Naive thymus-derived CD8-positive, alpha-beta T cell (primary cell): ENCODE measurements around the gene JAM3. TPM values are rescaled to one million over a fixed set of nuclear protein-coding genes. Genes with fewer than 3 reads are reported as not detected.
"Not testable (repeated sequence)": the region's sequence is repeated elsewhere in the genome, so short reads cannot be mapped to it uniquely, and the experiment has no call there.

Source experiments
- ATAC-seq, 2 donors: fragments of 150-1000 bp; cut with Tn5 transposase in 1 of 2; sonication (Bioruptor Pico), chemical (Tn5 transposase) in 1 of 2; 1 replicate in 1 of 2; 2 replicates in 1 of 2; pipeline ENCODE4 v1.10.0; 2021; ENCODE audit warnings: mild to moderate bottlenecking in 2 of 2, moderate library complexity in 2 of 2
- POLR2A ChIA-PET: fragments of 350-600 bp; sonication (Branson Sonifier 250); formaldehyde crosslinking; loops from one replicate; lab custom pipeline; 2021; ENCODE audit warnings: antibody characterized with exemption; lab: Charles Lee
- DNase-seq, 10 donors: peaks; one replicate each; pipeline versions ENCODE4 v3.0.0 to v3.0.0-alpha.2; 2020 to 2022
- H3K27ac Mint-ChIP-seq, 10 donors: one replicate each; pipeline ENCODE4 v1.8.0; 2020 to 2022; ENCODE audit warnings: mild to moderate bottlenecking in 10 of 10, mixed read lengths in 10 of 10, moderate library complexity in 4 of 10, inconsistent platforms in 1 of 10
- H3K27me3 Mint-ChIP-seq, 5 donors: one replicate each; pipeline ENCODE4 v1.8.0; 2021 to 2022; ENCODE audit warnings: mixed read lengths in 5 of 5
- H3K36me3 Mint-ChIP-seq, 3 donors: one replicate each; pipeline ENCODE4 v1.8.0; 2020 to 2022; ENCODE audit warnings: mixed read lengths in 3 of 3, mild to moderate bottlenecking in 2 of 3, inconsistent platforms in 1 of 3
- H3K4me1 Mint-ChIP-seq, 4 donors: one replicate each; pipeline ENCODE4 v1.8.0; 2021 to 2022; ENCODE audit warnings: mixed read lengths in 4 of 4
- H3K4me3 Mint-ChIP-seq, 10 donors: one replicate each; pipeline ENCODE4 v1.8.0; 2020 to 2022; ENCODE audit warnings: mild to moderate bottlenecking in 10 of 10, mixed read lengths in 10 of 10, moderate library complexity in 6 of 10, inconsistent platforms in 1 of 10
- H3K9me3 Mint-ChIP-seq, 9 donors: one replicate each; pipeline ENCODE4 v1.8.0; 2020 to 2022; ENCODE audit warnings: mixed read lengths in 9 of 9, mild to moderate bottlenecking in 3 of 9, inconsistent platforms in 1 of 9, moderate library complexity in 1 of 9
- polyA plus RNA-seq, 3 donors: library from polyadenylated mRNA; unstranded; fragments of 300-500 nt; fragmentation: Illumina TruSeq; gene quantifications; one replicate each; pipeline ENCODE4 v1.2.3, GENCODE V29; 2021
- total RNA-seq, 8 experiments: library from RNA in 2 of 8; stranded (reverse) in 2 of 8; gene quantifications; one replicate each; pipeline ENCODE4 v1.2.3 and lab custom pipeline; 2021 to 2026

Gene JAM3
- total and polyA plus RNA-seq, 5 experiments from 2014 or later, result 4.2 to 9.1 (median 6.5) TPM

DNA sequence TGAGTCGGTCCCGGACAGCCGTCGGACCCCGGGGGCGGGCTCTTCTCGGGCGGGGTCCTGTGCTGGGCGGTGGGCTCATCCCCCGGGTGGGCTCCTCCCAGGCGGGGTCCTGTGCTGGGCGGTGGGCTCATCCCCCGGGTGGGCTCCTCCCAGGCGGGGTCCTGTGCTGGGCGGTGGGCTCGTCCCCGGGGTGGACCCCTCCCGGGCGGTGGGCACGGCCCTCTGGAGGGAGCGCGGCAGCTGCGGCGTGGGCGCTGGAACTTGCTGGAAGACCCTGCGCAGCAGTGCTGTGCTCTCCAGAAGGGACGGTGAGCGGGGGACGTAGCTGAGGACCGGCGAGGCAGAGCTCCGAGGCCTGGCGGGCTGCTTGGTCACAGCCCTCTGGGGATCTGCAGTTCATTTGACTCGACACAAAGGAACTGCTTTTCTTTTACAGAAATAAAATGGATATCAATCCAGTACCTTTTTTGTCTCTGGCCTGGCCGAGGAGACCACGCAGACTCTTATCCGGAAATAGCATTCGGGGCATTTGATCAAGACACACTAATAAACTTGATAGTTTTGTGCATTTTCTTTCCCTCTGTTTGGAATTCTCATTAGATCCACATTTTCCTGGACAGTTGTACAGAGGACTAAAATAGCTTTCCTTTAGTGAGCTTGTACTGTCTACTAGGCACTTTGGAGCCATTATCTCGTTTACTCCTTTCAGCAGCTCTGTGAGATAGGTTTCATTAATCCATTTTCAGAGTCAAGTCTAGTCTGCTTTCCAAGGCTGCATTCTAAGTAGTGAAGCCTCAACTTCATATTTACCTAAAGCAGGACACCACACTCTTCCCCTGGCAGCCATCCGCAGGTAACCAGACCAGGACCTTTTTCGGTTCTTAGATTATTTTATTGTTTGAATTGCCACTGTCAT lies 812 bp downstream of the JAM3 start:
- Mint-ChIP-seq H3K27ac (peak overlapping the region in 9 of 10 donors; percentile 53 to 95 (median 81)), H3K36me3 (no peaks in the 10 kb centered on the region), H3K4me3 (peak overlapping the region; percentile 55 to 83 (median 64)), H3K9me3 (no peaks in the 10 kb centered on the region), H3K4me1 (peaks cover 8 to 16% (median 12%) of the 10 kb centered on the region in 4 donors), H3K27me3 (peaks cover 0 to 10% (median 0%) of the 10 kb centered on the region in 5 donors)
- ATAC-seq, result peak in 1 of 2 donors; percentile 7
- peak in 4 of 10 donors; percentile 10 to 22 (median 15) for DNase-seq
- POLR2A ChIA-PET, result interaction anchor here (0.9 to 2.5 kb wide), 4 partner anchors 11 to 141 kb away, joined by 3 to 9 read pairs (median 4); no protein-coding TSS in a partner anchor

DNA sequence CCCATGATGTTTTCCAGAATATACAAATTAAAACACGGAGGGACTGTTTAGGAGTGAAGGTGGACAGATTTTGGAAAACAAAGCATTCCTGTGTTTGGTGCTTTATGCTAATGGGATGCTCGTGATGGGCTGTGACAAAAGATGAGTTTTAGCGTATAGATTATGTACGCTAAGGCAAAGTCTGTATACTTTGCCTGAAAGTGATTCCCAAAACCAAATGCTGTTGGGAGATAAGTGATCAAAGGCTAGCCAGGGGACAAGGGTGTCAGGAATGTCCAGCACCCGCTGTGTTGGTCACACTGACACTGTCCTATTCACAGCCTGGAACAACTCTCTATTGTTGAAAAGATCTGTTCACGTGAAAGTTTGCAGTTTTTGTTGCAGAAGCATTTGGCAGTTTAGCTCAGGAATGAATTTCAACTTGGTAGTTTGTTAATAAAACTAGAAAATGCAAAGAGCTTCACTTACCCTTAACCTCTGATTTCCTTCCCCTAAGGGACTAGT lies 1.5 kb downstream of the JAM3 start:
- POLR2A ChIA-PET, result interaction anchor here (0.5 to 2.5 kb wide), 3 partner anchors 33 to 142 kb away, joined by 3 to 9 read pairs (median 3); no protein-coding TSS in a partner anchor
- Mint-ChIP-seq H3K27ac (peak overlapping the region in 8 of 10 donors; percentile 53 to 90 (median 67)), H3K9me3 (no peaks in the 10 kb centered on the region), H3K4me3 (peak overlapping the region in 7 of 10 donors; percentile 39 to 83 (median 72)), H3K4me1 (peaks cover 8 to 16% (median 12%) of the 10 kb centered on the region in 4 donors), H3K27me3 (peaks cover 0 to 9% (median 0%) of the 10 kb centered on the region in 5 donors), H3K36me3 (no peaks in the 10 kb centered on the region)
- ATAC-seq (no peak), DNase-seq (no peak)

DNA sequence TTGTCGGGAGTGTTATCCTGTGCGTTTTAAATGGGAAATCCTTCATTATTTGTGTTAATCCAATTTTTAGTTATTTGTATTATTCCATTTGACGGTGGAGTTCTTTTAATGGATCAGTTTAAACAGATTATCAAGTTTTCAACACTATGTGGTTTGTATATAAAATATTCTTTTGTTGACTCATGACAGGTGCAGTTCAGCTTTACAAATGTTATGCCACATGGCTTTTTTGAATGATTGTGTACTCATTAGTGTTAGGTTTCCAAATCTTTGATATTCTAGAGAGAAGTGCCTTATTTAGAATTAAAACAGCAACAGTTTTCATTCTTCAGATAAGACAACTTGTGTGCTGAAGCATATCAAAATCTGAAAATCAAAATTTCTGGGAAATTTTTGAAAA lies 2.4 kb downstream of the JAM3 start:
- ATAC-seq (no peak), DNase-seq (no peak)
- H3K27me3 Mint-ChIP-seq, result peaks cover 0 to 8% (median 0%) of the 10 kb centered on the region in 5 donors
- H3K4me1 Mint-ChIP-seq, result peaks cover 8 to 16% (median 12%) of the 10 kb centered on the region in 4 donors
- H3K4me3 Mint-ChIP-seq, result no peak overlapping the region
- H3K36me3 Mint-ChIP-seq, result no peaks in the 10 kb centered on the region
- no peaks in the 10 kb centered on the region for H3K9me3 Mint-ChIP-seq
- POLR2A ChIA-PET, result no interaction called here
- no peak overlapping the region for H3K27ac Mint-ChIP-seq

DNA sequence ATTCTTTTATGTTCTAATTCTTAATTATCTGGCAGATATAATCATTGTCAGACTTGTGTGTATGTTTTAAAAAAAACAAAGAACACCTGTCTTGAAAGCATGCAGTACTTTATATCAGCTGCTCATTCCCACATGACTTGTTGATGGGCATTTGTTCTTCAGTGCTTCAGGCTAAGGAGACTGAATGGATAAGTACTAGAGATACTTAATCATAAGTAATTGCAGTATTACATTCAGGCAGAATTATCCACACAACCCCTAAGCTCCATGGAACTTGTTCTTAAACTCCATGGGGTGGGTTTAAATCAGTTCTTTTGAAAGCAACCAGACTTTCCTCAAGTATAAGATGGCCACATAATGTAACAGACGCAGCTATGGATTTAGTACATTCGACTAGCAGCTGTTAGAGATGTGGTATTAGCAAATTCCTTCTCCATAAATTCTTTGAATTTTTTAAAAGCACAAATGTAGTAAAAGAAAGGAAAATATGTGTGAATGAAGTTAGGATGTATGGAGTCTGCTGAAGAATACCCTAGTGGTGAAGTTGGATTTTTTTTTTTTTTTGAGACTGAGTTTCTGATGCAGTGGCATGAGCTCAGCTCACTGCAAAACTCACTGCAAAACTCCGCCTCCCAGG lies 3.0 kb downstream of the JAM3 start:
- H3K9me3 Mint-ChIP-seq, result no peaks in the 10 kb centered on the region
- peaks cover 0 to 6% (median 0%) of the 10 kb centered on the region in 5 donors for H3K27me3 Mint-ChIP-seq
- ATAC-seq (no peak), DNase-seq (no peak)
- no peak overlapping the region for H3K4me3 Mint-ChIP-seq
- no peaks in the 10 kb centered on the region for H3K36me3 Mint-ChIP-seq
- H3K27ac Mint-ChIP-seq, result peak overlapping the region in 1 of 10 donors; percentile 13
- POLR2A ChIA-PET, result interaction anchor here (0.8 kb wide), 1 partner anchor 18 kb away, joined by 3 read pairs; no protein-coding TSS in a partner anchor
- H3K4me1 Mint-ChIP-seq, result peaks cover 8 to 16% (median 12%) of the 10 kb centered on the region in 4 donors

DNA sequence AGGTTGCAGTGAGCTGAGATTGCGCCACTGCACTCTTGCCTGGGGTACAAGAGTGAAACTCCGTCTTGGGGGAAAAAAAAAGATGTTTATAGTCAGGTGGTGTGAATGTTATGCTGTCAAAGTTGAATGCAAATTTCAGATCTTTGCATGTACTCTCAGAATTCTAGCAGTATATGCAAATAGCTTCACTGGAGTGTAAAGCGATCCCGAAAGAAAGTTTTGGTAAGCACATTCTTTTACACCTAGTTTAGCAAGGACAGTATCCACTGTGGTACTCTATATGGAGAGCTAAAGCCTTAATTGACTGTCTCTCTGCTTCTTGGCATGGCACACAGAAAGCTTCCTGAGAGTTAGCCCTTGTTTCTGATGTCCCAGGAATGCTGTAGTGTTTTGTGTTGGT lies 4.0 kb downstream of the JAM3 start:
- H3K36me3 Mint-ChIP-seq, result no peaks in the 10 kb centered on the region
- peaks cover 0 to 4% (median 0%) of the 10 kb centered on the region in 5 donors for H3K27me3 Mint-ChIP-seq
- peak overlapping the region in 1 of 10 donors; percentile 1 for H3K27ac Mint-ChIP-seq
- DNase-seq (no peak), ATAC-seq (no peak)
- peaks cover 8 to 16% (median 12%) of the 10 kb centered on the region in 4 donors for H3K4me1 Mint-ChIP-seq
- no peaks in the 10 kb centered on the region for H3K9me3 Mint-ChIP-seq
- POLR2A ChIA-PET, result interaction anchor here (0.6 to 0.8 kb wide), 2 partner anchors 19 to 116 kb away, joined by 3 read pairs; no protein-coding TSS in a partner anchor
- H3K4me3 Mint-ChIP-seq, result no peak overlapping the region

DNA sequence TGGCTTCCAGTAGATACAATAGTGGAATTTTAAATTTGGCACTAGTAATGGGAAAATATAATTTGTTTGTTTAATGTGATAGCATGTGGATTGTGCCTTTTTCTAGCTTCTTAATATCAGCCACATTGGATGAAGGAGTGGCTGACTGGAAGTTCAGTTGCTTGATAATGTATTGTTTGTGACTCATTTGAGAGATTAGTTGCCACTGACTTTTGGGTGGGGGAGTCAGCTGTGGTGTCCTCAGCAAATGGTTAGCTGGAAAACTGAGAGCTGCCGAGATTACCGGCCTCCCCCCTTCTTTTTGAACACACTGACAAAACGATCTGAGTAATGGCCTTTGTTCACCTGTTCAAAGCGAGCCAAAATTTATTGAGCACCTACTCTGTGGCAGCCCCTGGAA lies 5.5 kb downstream of the JAM3 start:
- Mint-ChIP-seq H3K4me3 (no peak overlapping the region), H3K4me1 (peaks cover 0 to 8% (median 4%) of the 10 kb centered on the region in 4 donors), H3K27me3 (no peaks in the 10 kb centered on the region), H3K27ac (peak overlapping the region in 3 of 10 donors; percentile 7 to 54 (median 45)), H3K36me3 (no peaks in the 10 kb centered on the region), H3K9me3 (no peaks in the 10 kb centered on the region)
- ATAC-seq, result no peak
- POLR2A ChIA-PET, result no interaction called here
- DNase-seq, result no peak

DNA sequence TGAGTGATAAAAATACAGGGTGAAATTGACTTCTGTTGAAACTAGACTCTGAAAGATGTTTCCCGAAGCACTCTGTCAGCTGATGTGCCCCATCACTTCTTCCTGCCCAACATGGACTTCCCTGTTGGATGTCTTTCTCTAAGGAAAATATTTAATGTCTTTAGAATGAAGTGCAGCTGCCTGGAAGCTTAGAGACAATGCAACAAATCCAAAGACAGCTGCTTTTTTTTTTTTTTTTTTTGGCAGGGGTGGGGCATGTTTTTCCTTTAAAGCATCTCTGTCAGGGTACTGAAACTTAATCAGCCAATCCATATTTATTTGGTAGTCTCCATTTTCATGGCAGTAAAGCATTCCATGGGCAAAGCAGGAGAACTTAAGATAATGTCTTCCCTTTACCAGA lies 5.9 kb downstream of the JAM3 start:
- H3K9me3 Mint-ChIP-seq, result no peaks in the 10 kb centered on the region
- H3K36me3 Mint-ChIP-seq, result no peaks in the 10 kb centered on the region
- H3K27ac Mint-ChIP-seq, result peak overlapping the region in 3 of 10 donors; percentile 25 to 76 (median 45)
- H3K4me1 Mint-ChIP-seq, result peaks cover 0 to 7% (median 3%) of the 10 kb centered on the region in 4 donors
- DNase-seq (no peak), ATAC-seq (no peak)
- no peaks in the 10 kb centered on the region for H3K27me3 Mint-ChIP-seq
- no peak overlapping the region for H3K4me3 Mint-ChIP-seq
- POLR2A ChIA-PET, result no interaction called here

DNA sequence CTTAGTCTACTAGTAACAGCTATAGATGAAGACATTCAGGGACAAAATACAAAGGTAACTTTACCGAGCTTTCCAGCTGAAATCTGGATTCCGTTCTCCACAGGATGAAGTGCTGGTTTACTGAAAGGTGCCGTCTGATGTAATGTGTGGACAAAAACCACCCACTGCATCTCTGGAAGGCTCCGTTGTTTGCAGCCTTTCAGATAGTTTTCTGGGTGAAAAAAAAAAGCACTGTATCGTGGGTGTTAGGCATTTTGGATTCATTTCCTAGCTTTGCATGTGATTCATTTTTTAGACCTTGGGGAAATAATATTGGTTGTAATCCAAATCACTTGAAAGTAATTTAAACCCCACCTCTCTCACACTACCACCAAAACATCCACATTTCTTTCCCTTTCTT lies 10.4 kb downstream of the JAM3 start:
- peaks cover 4 to 17% (median 9%) of the 10 kb centered on the region in 9 donors for H3K9me3 Mint-ChIP-seq
- DNase-seq (no peak), ATAC-seq (no peak)
- no peak overlapping the region for H3K27ac Mint-ChIP-seq
- no peak overlapping the region for H3K4me3 Mint-ChIP-seq
- peaks cover 8 to 22% (median 15%) of the 10 kb centered on the region in 3 donors for H3K36me3 Mint-ChIP-seq
- peaks cover 0 to 7% (median 0%) of the 10 kb centered on the region in 5 donors for H3K27me3 Mint-ChIP-seq
- H3K4me1 Mint-ChIP-seq, result peaks cover 0 to 3% (median 0%) of the 10 kb centered on the region in 4 donors
- POLR2A ChIA-PET, result no interaction called here

DNA sequence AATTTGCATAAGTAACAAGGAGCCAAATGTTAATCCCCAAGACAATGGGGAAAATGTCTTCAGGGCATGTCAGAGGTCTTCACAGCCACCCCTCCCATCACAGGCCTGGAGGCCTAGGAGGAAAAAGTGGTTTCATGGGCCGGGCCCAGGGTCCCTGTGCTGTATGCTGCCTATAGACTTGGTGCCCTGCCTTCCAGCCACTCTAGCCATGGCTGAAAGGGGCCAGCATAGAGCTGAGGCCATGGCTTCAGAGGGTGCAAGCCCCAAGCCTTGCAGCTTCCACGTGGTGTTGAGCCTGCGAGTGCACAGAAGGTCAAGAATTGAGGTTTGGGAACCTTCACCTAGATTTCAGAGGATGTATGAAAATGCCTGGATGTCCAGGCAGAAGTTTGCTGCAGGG lies 12.4 kb downstream of the JAM3 start:
- not testable (repeated sequence) for H3K4me3 Mint-ChIP-seq, H3K27me3 Mint-ChIP-seq, H3K4me1 Mint-ChIP-seq, ATAC-seq, H3K27ac Mint-ChIP-seq, DNase-seq
- Mint-ChIP-seq H3K36me3 (peaks cover 8 to 22% (median 15%) of the 10 kb centered on the region in 3 donors), H3K9me3 (peaks cover 4 to 17% (median 9%) of the 10 kb centered on the region in 9 donors)
- POLR2A ChIA-PET, result interaction anchor here (1.1 kb wide), 1 partner anchor 12 kb away, joined by 3 read pairs; no protein-coding TSS in a partner anchor

DNA sequence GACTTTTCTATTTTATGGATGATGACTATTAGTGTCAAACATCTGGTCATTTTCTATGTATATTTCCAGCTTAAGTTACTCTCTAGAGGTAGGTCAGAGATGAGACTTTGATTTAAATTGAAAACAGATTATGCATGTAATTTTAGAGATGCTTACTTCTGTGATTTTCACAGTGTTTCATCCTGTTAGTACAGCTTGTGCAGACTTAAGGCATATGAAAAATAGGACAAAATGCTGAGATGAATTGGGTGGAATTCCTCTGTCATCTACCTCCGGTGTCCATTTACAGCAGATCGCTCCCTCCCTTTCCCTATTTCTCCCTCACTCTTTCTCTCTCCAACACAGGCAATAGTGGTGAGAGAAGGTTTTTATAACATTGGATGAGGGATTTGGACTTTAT lies 14.1 kb downstream of the JAM3 start:
- H3K4me3 Mint-ChIP-seq, result no peak overlapping the region
- H3K9me3 Mint-ChIP-seq, result peaks cover 4 to 17% (median 9%) of the 10 kb centered on the region in 9 donors
- POLR2A ChIA-PET, result no interaction called here
- H3K4me1 Mint-ChIP-seq, result peaks cover 0 to 3% (median 0%) of the 10 kb centered on the region in 4 donors
- H3K27ac Mint-ChIP-seq, result no peak overlapping the region
- H3K27me3 Mint-ChIP-seq, result peaks cover 0 to 7% (median 0%) of the 10 kb centered on the region in 5 donors
- DNase-seq, result no peak
- peaks cover 8 to 22% (median 15%) of the 10 kb centered on the region in 3 donors for H3K36me3 Mint-ChIP-seq
- ATAC-seq, result no peak

DNA sequence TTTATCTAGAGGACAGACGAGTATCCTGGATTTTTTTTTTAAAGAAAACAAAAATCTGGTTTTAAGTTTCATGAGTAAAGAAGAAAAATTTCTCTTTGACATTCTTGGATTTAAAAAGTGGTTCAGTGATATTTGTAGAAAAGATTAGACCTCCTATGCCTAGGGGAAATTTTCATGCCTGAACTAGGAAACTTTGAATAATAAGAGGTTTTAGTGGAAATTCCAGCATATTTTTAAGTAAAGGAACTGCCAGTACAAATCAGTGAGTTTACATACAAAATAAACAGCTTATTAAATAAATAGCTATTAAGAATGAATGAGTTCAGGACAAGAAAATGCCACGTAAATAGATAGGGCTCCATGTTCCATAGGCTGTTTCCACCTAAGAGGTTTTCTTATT lies 17.5 kb downstream of the JAM3 start:
- H3K27me3 Mint-ChIP-seq, result no peaks in the 10 kb centered on the region
- H3K27ac Mint-ChIP-seq, result no peak overlapping the region
- DNase-seq (no peak), ATAC-seq (no peak)
- H3K36me3 Mint-ChIP-seq, result peaks cover 0 to 12% (median 8%) of the 10 kb centered on the region in 3 donors
- POLR2A ChIA-PET, result no interaction called here
- H3K4me3 Mint-ChIP-seq, result no peak overlapping the region
- H3K9me3 Mint-ChIP-seq, result peaks cover 0 to 7% (median 3%) of the 10 kb centered on the region in 9 donors
- H3K4me1 Mint-ChIP-seq, result peaks cover 0 to 3% (median 1%) of the 10 kb centered on the region in 4 donors

DNA sequence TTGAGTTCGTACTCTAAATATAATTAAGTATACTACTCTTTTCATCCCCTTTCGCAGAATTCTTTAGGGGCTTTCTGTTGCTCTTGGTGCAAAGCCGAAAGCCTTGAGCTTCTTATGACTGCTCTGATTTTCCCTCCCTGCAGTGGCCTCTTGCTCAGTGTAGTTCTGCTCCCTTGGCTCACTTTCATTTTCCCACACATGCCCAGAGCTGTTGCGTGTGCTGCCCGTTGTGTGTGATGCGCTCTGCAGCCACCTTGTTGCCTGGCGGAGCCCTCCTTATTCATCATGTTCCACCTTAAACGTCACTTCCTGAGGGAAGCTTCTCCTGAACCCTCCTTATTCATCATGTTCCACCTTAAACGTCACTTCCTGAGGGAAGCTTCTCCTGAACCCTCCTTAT lies 23.1 kb downstream of the JAM3 start:
- H3K4me1 Mint-ChIP-seq, result peaks cover 0 to 35% (median 13%) of the 10 kb centered on the region in 4 donors
- ATAC-seq, H3K36me3 Mint-ChIP-seq, H3K9me3 Mint-ChIP-seq, H3K27me3 Mint-ChIP-seq, POLR2A ChIA-PET, H3K27ac Mint-ChIP-seq, H3K4me3 Mint-ChIP-seq, DNase-seq: not testable (repeated sequence)
